Measurements from ENCODE around the gene IL37. TPM values are rescaled to one million over a fixed set of nuclear protein-coding genes. Genes with fewer than 3 reads are reported as not detected.
A peak's percentile ranks its signal among the peaks of the same experiment; 100 is the strongest.

IL37 gene
- total and polyA plus RNA-seq, 2 donors, result not detected

DNA sequence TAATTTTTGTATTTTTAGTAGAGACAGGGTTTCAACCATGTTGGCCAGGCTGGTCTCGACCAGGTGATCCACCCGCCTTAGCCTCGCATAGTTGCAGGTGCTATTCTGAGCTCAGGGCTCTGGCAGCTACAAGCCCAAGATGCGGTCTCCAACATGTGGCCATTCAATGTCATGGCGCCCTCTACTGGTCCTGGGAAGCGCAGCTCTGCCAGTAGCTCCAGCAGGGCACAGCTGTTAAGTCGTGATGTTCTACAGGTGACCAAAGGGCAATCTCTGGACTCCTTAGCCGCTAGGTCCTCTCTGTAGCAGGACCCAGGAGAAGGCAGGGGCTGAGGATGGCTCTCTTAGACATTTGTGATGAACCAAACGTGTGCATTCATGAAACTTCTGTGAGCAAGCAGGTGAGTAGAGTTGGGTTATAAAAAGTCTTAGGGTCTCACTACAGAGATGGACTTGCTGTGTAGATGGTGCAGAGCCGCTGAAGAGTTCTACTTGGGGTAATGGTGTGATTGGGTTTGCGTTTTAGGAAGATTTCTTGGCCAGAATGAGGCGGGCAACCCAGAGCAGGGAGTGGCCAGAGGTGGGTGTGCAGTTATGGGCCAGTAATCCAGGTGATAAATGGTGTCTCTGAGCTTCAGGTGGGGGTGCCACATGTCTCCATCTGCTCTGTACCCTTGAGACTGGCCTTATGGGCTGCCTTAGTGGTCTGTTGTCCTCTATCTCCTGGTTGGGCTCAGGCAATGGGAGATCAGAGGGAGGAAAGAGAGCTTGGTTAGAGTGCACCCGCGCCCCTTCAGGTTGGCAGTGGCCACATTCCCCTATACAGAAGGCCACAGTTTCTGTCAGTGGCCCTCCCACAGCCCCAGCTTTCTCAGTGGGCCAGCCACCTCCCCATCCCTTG is 31.0 kb downstream of the IL37 start:
- H3K36me3 ChIP-seq (ENCODE audit: insufficient read depth), result no peaks in the 10 kb centered on the region
- no peak overlapping the region for H3K27ac ChIP-seq (ENCODE audit: low read depth)
- no peaks in the 10 kb centered on the region for H3K4me1 ChIP-seq (ENCODE audit: insufficient read depth)
- WGBS, result 31% methylated on average over 14 of the region's 14 CpGs
- peak; percentile 40 for DNase-seq (ENCODE audit: extremely low spot score)
- no peak overlapping the region for H3K4me3 ChIP-seq (ENCODE audit: low read depth, low read length)

- Histone ChIP-seq H3K36me3 (ENCODE audit: insufficient read depth) (no peaks in the 10 kb centered on the region), H3K4me1 (ENCODE audit: insufficient read depth) (no peaks in the 10 kb centered on the region), H3K27ac (ENCODE audit: low read depth) (no peak overlapping the region), H3K4me3 (ENCODE audit: low read depth, low read length) (no peak overlapping the region)
- no peak for DNase-seq (ENCODE audit: extremely low spot score)
- 54% methylated on average over 2 of the region's 2 CpGs for WGBS
Measured at GRCh38 chr2:112942654-112943002, 31.7 kb downstream of the IL37 start.

DNA sequence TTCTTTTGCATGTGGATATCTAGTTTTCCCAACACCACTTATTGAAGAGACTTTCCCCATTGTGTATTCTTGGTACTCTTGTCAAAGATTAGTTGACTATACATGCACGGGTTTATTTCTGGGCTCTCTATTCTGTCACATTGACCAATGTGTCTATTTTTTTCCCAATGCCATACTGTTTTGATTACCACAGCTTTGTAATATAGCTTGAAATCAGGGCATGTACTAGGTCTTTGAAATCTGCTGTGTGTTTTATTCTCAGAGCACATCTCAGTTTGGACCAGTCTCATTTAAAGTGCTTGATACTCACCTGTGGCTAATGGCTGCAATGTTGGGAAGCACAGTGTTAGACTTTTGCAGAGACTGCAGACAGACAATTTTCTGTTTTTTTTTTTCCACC is 34.0 kb downstream of the IL37 start:
- Histone ChIP-seq H3K4me1 (ENCODE audit: insufficient read depth) (no peaks in the 10 kb centered on the region), H3K4me3 (ENCODE audit: low read depth, low read length) (no peak overlapping the region), H3K36me3 (ENCODE audit: insufficient read depth) (no peaks in the 10 kb centered on the region), H3K27ac (ENCODE audit: low read depth) (no peak overlapping the region)
- 90% methylated on average over 1 of the region's 1 CpG for WGBS
- no peak for DNase-seq (ENCODE audit: extremely low spot score)

DNA sequence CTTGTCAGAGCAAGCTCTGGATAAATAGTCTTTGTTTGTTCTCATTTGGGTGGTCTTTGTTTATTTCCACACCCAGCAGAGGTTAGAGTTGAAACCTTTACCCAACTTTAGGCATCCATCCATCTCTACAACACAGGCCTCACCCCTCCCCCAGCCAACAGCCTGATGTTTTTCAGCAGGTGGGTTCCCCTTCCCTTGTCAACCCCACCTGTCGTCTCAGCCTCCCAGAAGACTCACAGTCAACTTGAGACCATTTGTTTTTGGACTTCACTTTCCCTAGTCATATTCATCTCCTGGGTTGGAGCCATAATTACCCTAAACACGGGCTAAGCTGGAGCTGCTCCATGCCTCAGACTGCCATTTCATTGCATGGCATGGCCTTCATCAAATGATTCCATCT is 35.1 kb downstream of the IL37 start:
- no peaks in the 10 kb centered on the region for H3K36me3 ChIP-seq (ENCODE audit: insufficient read depth)

GRCh38 chr2:112947374-112947773 is 36.4 kb downstream of the IL37 start:
- H3K4me3 ChIP-seq (ENCODE audit: low read depth, low read length), result no peak overlapping the region
- WGBS, result 19% methylated on average over 2 of the region's 2 CpGs
- DNase-seq (ENCODE audit: extremely low spot score), result no peak
- no peaks in the 10 kb centered on the region for H3K36me3 ChIP-seq (ENCODE audit: insufficient read depth)
- H3K4me1 ChIP-seq (ENCODE audit: insufficient read depth), result no peaks in the 10 kb centered on the region
- H3K27ac ChIP-seq (ENCODE audit: low read depth), result no peak overlapping the region

More for the DNA sequence above, 35.1 kb downstream of the IL37 start:
- 83% methylated on average over 2 of the region's 2 CpGs for WGBS
- Histone ChIP-seq H3K27ac (ENCODE audit: low read depth) (no peak overlapping the region), H3K4me1 (ENCODE audit: insufficient read depth) (no peaks in the 10 kb centered on the region), H3K4me3 (ENCODE audit: low read depth, low read length) (no peak overlapping the region)
- no peak for DNase-seq (ENCODE audit: extremely low spot score)

DNA sequence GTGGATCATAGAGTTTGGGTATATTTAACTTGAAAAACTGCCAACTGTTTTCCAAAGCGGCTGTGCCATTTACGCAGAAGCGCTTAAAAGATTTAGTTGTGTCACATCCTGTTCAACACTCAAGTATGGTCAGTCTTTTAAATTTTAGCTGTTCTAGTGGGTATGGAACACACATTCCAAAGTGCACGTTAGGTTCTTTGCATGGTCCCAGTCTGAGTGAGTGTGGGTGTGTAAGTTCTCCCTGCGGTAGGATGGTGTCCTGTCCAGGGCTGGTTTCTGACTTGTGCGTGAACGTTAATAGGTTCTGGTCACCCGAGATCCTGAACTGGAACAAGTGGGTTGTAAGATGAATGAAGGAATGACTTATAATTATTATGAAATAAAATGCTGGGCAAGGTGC is 38.5 kb downstream of the IL37 start:
- WGBS, result 81% methylated on average over 8 of the region's 8 CpGs

DNA sequence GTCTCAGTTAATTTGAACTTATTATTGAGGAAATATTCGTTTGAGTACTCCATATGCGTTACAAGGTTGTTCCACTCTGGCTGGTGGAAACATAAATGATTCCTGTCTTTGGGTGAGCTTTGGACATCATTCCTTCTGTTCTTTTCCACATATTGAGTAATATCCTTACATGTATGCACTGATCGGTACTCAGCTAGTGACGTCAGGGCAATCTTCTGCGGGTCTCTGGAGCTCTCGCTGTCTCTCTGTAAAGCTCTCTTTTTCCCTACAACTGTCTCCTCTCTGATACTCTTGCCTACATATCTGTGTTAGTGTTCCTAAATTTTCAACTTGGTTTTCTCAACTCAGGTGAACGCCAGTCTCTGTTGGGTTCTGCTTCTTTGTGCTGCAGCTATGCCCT is 43.4 kb downstream of the IL37 start:
- Histone ChIP-seq H3K36me3 (ENCODE audit: insufficient read depth) (no peaks in the 10 kb centered on the region), H3K27ac (ENCODE audit: low read depth) (no peak overlapping the region), H3K4me1 (ENCODE audit: insufficient read depth) (no peaks in the 10 kb centered on the region), H3K4me3 (ENCODE audit: low read depth, low read length) (no peak overlapping the region)
- WGBS, result 85% methylated on average over 7 of the region's 7 CpGs
- no peak for DNase-seq (ENCODE audit: extremely low spot score)

More for the DNA sequence above, 38.5 kb downstream of the IL37 start:
- no peak for DNase-seq (ENCODE audit: extremely low spot score)
- no peaks in the 10 kb centered on the region for H3K4me1 ChIP-seq (ENCODE audit: insufficient read depth)
- H3K4me3 ChIP-seq (ENCODE audit: low read depth, low read length), result no peak overlapping the region
- H3K27ac ChIP-seq (ENCODE audit: low read depth), result no peak overlapping the region
- no peaks in the 10 kb centered on the region for H3K36me3 ChIP-seq (ENCODE audit: insufficient read depth)

- no peaks in the 10 kb centered on the region for H3K4me1 ChIP-seq (ENCODE audit: insufficient read depth)
- no peak for DNase-seq (ENCODE audit: extremely low spot score)
- H3K27ac ChIP-seq (ENCODE audit: low read depth), result no peak overlapping the region
- H3K36me3 ChIP-seq (ENCODE audit: insufficient read depth), result no peaks in the 10 kb centered on the region
- WGBS, result 96% methylated on average over 3 of the region's 3 CpGs
- no peak overlapping the region for H3K4me3 ChIP-seq (ENCODE audit: low read depth, low read length)
Measured at GRCh38 chr2:112957511-112957910, 46.5 kb downstream of the IL37 start.

DNA sequence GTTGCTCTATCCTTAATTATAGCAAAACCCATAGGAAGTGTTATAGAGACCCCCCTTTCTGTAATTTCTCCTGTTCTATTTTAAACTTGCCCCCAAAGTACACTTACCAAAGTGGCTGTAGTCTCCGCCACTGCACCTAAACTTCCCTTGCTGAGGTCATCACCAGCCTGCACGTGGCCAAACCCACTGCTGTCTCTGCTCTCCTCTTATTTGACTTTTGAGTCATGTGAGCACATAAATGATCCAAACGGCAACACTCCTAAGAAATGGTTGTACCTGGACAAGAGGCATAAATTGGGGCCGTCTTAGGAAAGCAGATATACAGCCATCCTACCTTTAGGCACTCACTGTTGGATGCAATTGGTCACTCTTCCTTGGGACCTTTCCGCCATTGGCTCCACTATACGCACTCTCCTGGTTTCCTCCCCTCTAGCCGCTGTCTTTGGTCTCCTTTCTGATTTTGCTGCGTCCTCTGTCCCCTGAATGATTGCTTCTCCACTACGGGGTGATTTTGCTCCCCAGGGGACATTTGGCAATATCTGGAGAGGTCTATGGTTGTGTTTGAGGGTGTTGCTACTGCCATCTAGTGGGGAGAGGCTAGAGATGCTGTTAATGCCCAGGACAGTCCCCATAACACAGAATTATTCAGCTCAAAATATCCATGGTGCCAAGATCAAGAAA is 47.6 kb downstream of the IL37 start:
- DNase-seq (ENCODE audit: extremely low spot score), result peak; percentile 31
- 48% methylated on average over 9 of the region's 9 CpGs for WGBS
- Histone ChIP-seq H3K36me3 (ENCODE audit: insufficient read depth) (no peaks in the 10 kb centered on the region), H3K27ac (ENCODE audit: low read depth) (no peak overlapping the region), H3K4me1 (ENCODE audit: insufficient read depth) (no peaks in the 10 kb centered on the region), H3K4me3 (ENCODE audit: low read depth, low read length) (no peak overlapping the region)

DNA sequence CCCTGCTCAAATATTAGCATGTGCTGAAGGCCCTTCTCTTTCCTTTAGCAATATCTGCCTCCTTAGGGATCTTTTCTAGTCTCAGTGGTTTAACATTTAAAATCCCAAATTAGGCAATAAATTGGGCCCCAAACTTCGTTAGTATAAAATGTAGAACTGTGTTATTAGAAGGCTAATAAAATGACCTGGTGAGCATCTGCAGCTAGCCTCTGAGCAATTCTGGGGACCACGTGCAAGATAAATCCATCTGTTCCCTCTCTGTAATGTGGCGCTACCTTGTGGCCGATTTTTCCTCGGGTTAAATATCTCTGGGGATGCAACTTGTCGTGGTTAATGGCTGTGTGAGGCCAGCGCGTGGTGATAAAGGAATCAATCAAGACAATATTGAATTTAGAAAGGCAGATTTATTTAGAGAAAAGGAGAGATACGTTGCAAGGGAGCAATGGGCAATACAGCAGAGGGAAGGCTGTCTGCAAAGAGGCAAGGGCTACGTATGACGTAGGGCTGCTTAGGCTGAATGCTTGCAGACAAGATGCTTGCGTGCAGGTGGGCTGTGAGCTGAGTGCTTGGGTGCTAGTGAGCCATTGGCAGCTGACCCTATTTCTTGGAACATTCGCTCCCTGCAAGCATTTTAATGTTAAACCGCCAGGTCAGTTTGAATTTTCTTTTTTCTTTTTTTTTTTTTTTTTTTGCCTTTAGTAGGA is 48.3 kb downstream of the IL37 start:
- WGBS, result 66% methylated on average over 14 of the region's 14 CpGs
- Histone ChIP-seq H3K4me3 (ENCODE audit: low read depth, low read length) (no peak overlapping the region), H3K27ac (ENCODE audit: low read depth) (no peak overlapping the region), H3K4me1 (ENCODE audit: insufficient read depth) (no peaks in the 10 kb centered on the region), H3K36me3 (ENCODE audit: insufficient read depth) (no peaks in the 10 kb centered on the region)
- no peak for DNase-seq (ENCODE audit: extremely low spot score)

DNA sequence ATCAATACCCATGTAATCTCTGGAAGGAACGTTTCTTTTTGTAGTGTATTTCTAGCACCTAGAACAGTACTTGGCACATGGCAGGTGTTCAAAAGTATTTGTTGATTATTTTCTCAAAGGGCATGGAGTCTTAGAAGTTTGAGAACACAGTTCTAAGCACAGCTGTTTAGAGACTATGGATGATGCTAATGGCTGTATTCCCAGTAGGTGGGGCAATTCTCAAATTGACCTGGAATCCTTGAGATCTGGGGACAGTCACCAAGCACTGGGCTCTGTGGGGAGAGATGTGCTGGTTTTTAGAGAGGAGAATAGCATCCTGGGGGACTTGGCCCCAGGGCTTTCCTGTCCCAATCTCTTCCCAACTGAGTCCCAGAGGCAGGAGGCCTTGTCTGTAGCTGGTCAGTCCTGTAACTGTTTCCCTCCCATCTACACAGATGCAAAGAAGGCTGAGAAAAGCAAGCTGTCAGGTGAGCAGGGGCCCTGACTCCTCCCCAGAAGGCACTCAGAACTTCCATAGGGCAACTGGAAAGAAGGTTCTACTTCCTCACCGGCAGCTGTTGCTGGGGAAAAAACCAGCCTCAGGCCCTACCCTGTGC is 49.4 kb downstream of the IL37 start:
- Histone ChIP-seq H3K4me1 (ENCODE audit: insufficient read depth) (no peaks in the 10 kb centered on the region), H3K4me3 (ENCODE audit: low read depth, low read length) (no peak overlapping the region), H3K36me3 (ENCODE audit: insufficient read depth) (no peaks in the 10 kb centered on the region), H3K27ac (ENCODE audit: low read depth) (no peak overlapping the region)
- 73% methylated on average over 2 of the region's 2 CpGs for WGBS
- no peak for DNase-seq (ENCODE audit: extremely low spot score)

- no peak overlapping the region for H3K4me3 ChIP-seq (ENCODE audit: low read depth, low read length)
- WGBS, result 69% methylated on average over 3 of the region's 3 CpGs
- H3K27ac ChIP-seq (ENCODE audit: low read depth), result no peak overlapping the region
- no peaks in the 10 kb centered on the region for H3K4me1 ChIP-seq (ENCODE audit: insufficient read depth)
- no peaks in the 10 kb centered on the region for H3K36me3 ChIP-seq (ENCODE audit: insufficient read depth)
- DNase-seq (ENCODE audit: extremely low spot score), result no peak
Measured at GRCh38 chr2:112962308-112963175, 51.6 kb downstream of the IL37 start.

DNA sequence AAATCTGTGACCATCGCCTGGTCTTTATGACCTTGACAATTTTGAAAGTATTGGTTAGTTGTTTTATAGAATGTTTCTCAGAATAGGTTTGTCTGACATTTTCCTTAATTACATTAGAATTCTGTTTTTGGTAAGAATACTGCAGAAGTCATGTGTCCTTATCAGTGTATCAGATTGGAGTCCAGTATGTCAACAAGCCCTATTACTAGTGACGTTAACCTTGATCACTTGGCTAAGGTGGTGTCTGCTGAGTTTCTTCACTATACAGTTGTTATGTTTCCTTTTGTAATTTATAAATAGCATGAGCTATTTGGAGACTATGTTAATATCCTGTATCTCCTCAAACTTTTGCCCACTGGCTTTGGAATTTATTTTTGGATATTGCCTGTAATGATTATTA is 56.1 kb downstream of the IL37 start:
- H3K4me3 ChIP-seq (ENCODE audit: low read depth, low read length), result no peak overlapping the region
- no peaks in the 10 kb centered on the region for H3K4me1 ChIP-seq (ENCODE audit: insufficient read depth)
- whole genome bisulfite sequencing, result 73% methylated on average over 2 of the region's 2 CpGs
- H3K27ac ChIP-seq (ENCODE audit: low read depth), result no peak overlapping the region
- no peak for DNase-seq (ENCODE audit: extremely low spot score)
- no peaks in the 10 kb centered on the region for H3K36me3 ChIP-seq (ENCODE audit: insufficient read depth)
